A673 (cell line): ENCODE data around the gene PKD1.

Experiments
- EZH2 ChIP-seq: fragments of 200-600 bp; sonication (generic); IDR thresholded peaks from 2 replicates; pipeline ENCODE4 v1.6.1; 2017; ENCODE audit warnings: borderline replicate concordance, low read depth, mild to moderate bottlenecking, mixed read lengths, antibody characterized with exemption, low read length; ENCODE audit not compliant: poor library complexity, severe bottlenecking
- TF ChIP-seq, protein P1 (sequence below): fragments of 300-800, 200-600 bp; sonication (generic); conservative IDR thresholded peaks from 2 replicates; pipeline ENCODE4 v1.5.1; 2017; ENCODE audit warnings: low read depth, mild to moderate bottlenecking, antibody characterized with exemption, low read length, moderate library complexity, mixed read lengths

GRCh38 chr16:2048116-2048543 is 87.6 kb downstream of the PKD1 start:
- TF ChIP-seq, protein P1, sequence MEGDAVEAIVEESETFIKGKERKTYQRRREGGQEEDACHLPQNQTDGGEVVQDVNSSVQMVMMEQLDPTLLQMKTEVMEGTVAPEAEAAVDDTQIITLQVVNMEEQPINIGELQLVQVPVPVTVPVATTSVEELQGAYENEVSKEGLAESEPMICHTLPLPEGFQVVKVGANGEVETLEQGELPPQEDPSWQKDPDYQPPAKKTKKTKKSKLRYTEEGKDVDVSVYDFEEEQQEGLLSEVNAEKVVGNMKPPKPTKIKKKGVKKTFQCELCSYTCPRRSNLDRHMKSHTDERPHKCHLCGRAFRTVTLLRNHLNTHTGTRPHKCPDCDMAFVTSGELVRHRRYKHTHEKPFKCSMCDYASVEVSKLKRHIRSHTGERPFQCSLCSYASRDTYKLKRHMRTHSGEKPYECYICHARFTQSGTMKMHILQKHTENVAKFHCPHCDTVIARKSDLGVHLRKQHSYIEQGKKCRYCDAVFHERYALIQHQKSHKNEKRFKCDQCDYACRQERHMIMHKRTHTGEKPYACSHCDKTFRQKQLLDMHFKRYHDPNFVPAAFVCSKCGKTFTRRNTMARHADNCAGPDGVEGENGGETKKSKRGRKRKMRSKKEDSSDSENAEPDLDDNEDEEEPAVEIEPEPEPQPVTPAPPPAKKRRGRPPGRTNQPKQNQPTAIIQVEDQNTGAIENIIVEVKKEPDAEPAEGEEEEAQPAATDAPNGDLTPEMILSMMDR = no peak
- TF ChIP-seq EZH2 = no peak
